Neural progenitor cell (in vitro differentiated cells): ENCODE results near the gene RPN1. TPM values are rescaled to one million over a fixed set of nuclear protein-coding genes. Genes with fewer than 3 reads are reported as not detected.
A peak's percentile ranks its signal among the peaks of the same experiment; 100 is the strongest.

Experiments
- DNase-seq: peaks from one replicate; pipeline ENCODE4 v3.0.0-alpha.2; 2016; ENCODE audit warnings: low spot score
- H2AFZ ChIP-seq: fragments of 200-600 bp; sonication (generic); replicated peaks from 2 replicates; pipeline ENCODE4 v1.6.1; 2016; ENCODE audit warnings: antibody characterized with exemption
- H3F3A ChIP-seq: fragments of 200-600 bp; sonication (generic); 2 replicates; pipeline ENCODE4 v1.6.1; 2016; ENCODE audit warnings: antibody characterized with exemption, low read depth
- H3K27ac ChIP-seq: fragments of 200-600 bp; sonication (generic); 2 replicates; pipeline ENCODE4 v1.5.1; 2016; ENCODE audit warnings: mild to moderate bottlenecking
- H3K27me3 ChIP-seq: fragments of 200-600 bp; sonication (generic); 2 replicates; pipeline ENCODE4 v1.6.1; 2016; ENCODE audit warnings: mild to moderate bottlenecking, moderate library complexity
- H3K36me3 ChIP-seq: fragments of 200-600 bp; sonication (generic); 2 replicates; pipeline ENCODE4 v1.5.1; 2016
- H3K4me1 ChIP-seq: fragments of 200-600 bp; sonication (generic); 2 replicates; pipeline ENCODE4 v1.6.1; 2016; ENCODE audit warnings: mixed run types
- H3K4me2 ChIP-seq: fragments of 200-600 bp; sonication (generic); 2 replicates; pipeline ENCODE4 v1.6.1; 2016
- H3K4me3 ChIP-seq: fragments of 200-600 bp; sonication (generic); 2 replicates; pipeline ENCODE4 v1.5.1; 2016
- H3K79me2 ChIP-seq: fragments of 200-600 bp; sonication (generic); 2 replicates; pipeline ENCODE4 v1.6.1; 2016; ENCODE audit warnings: low read depth
- H3K9ac ChIP-seq: fragments of 200-600 bp; sonication (generic); 2 replicates; pipeline ENCODE4 v1.6.1; 2016
- H3K9me3 ChIP-seq: fragments of 200-600 bp; sonication (generic); 2 replicates; pipeline ENCODE4 v1.5.1; 2016; ENCODE audit warnings: low read depth
- H4K20me1 ChIP-seq: fragments of 200-600 bp; sonication (generic); 2 replicates; pipeline ENCODE4 v1.6.1; 2016; ENCODE audit warnings: low read depth
- H3K27ac Mint-ChIP-seq: 3 replicates; pipeline ENCODE4 v1.8.0; 2021; ENCODE audit warnings: mixed read lengths
- H3K27me3 Mint-ChIP-seq: 2 replicates; pipeline ENCODE4 v1.8.0; 2022; ENCODE audit warnings: low read depth, mild to moderate bottlenecking, inconsistent platforms, moderate library complexity, mixed read lengths; ENCODE audit not compliant: insufficient read depth
- H3K36me3 Mint-ChIP-seq: 3 replicates; pipeline ENCODE4 v1.8.0; 2021; ENCODE audit warnings: mixed read lengths
- H3K4me1 Mint-ChIP-seq: 3 replicates; pipeline ENCODE4 v1.8.0; 2021; ENCODE audit warnings: mixed read lengths
- H3K4me3 Mint-ChIP-seq: 3 replicates; pipeline ENCODE4 v1.8.0; 2021; ENCODE audit warnings: mild to moderate bottlenecking, moderate library complexity, mixed read lengths
- H3K9me3 Mint-ChIP-seq: 3 replicates; pipeline ENCODE4 v1.8.0; 2020; ENCODE audit warnings: mixed read lengths
- EZH2 ChIP-seq: fragments of 200-600 bp; sonication (generic); IDR thresholded peaks from 2 replicates; pipeline ENCODE4 v1.6.1; 2017; ENCODE audit warnings: antibody characterized with exemption, mild to moderate bottlenecking, moderate library complexity
- EZH2phosphoT487 ChIP-seq: fragments of 200-600 bp; sonication (generic); IDR thresholded peaks from 2 replicates; pipeline ENCODE4 v1.6.1; 2017; ENCODE audit warnings: antibody characterized with exemption
- total RNA-seq: library from RNA; depleted of rRNA; stranded (reverse); fragments of >200 nt; gene quantifications from 2 replicates; pipeline ENCODE4 v1.2.3, GENCODE V29; 2015; ENCODE audit warnings: low replicate concordance
- TF ChIP-seq, protein P1 (sequence below): fragments of 200-600 bp; sonication (generic); IDR thresholded peaks from 2 replicates; pipeline ENCODE4 v1.5.1; 2017; ENCODE audit warnings: antibody characterized with exemption, mild to moderate bottlenecking

Gene RPN1
- total RNA-seq, 1 donor from 2014 or later: 186 TPM

- no peak overlapping the region for H2AFZ ChIP-seq
- H3K4me3 ChIP-seq: no peak overlapping the region
- no peaks in the 10 kb centered on the region for H3K36me3 ChIP-seq
- DNase-seq: no peak
- H3K27me3 ChIP-seq: peaks cover 14% of the 10 kb centered on the region
- no peak overlapping the region for H3K9ac ChIP-seq
- no peaks in the 10 kb centered on the region for H3K79me2 ChIP-seq
- H3K36me3 Mint-ChIP-seq: no peaks in the 10 kb centered on the region
- no peak overlapping the region for H3K27ac Mint-ChIP-seq
- no peaks in the 10 kb centered on the region for H3K9me3 Mint-ChIP-seq
- TF ChIP-seq EZH2phosphoT487 (no peak), EZH2 (no peak)
- TF ChIP-seq, protein P1, sequence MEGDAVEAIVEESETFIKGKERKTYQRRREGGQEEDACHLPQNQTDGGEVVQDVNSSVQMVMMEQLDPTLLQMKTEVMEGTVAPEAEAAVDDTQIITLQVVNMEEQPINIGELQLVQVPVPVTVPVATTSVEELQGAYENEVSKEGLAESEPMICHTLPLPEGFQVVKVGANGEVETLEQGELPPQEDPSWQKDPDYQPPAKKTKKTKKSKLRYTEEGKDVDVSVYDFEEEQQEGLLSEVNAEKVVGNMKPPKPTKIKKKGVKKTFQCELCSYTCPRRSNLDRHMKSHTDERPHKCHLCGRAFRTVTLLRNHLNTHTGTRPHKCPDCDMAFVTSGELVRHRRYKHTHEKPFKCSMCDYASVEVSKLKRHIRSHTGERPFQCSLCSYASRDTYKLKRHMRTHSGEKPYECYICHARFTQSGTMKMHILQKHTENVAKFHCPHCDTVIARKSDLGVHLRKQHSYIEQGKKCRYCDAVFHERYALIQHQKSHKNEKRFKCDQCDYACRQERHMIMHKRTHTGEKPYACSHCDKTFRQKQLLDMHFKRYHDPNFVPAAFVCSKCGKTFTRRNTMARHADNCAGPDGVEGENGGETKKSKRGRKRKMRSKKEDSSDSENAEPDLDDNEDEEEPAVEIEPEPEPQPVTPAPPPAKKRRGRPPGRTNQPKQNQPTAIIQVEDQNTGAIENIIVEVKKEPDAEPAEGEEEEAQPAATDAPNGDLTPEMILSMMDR: no peak
- H3K4me3 Mint-ChIP-seq: no peak overlapping the region
- H3K4me2 ChIP-seq: no peak overlapping the region
- H3F3A ChIP-seq: peaks cover 3% of the 10 kb centered on the region
- no peaks in the 10 kb centered on the region for H3K4me1 Mint-ChIP-seq
- H3K27me3 Mint-ChIP-seq: peaks cover 4% of the 10 kb centered on the region
- H3K27ac ChIP-seq: no peak overlapping the region
- no peaks in the 10 kb centered on the region for H3K9me3 ChIP-seq
- H3K4me1 ChIP-seq: no peaks in the 10 kb centered on the region
- H4K20me1 ChIP-seq: no peaks in the 10 kb centered on the region
These were observed 40.1 kb downstream of the RPN1 start for GRCh38 chr3:128610451-128611070.

DNA sequence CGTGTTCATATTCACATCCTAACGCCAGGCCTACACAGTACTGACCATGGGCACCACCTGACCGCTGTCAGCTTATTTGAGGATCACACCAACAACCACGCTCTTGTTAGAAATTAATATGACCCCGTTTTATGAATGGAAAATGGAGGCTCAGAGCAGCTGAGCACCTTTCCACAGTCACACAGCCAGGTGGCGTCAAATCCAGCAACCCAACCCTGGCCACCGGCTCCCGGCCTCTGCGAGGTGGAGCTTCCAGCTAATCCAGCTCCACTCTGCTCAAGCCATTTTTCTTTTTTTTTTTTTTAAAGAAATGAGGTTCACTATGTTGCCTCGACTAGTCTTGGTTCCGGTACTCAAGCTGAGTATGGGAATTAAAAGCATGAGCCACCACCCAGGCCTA is 41.3 kb downstream of the RPN1 start:
- Mint-ChIP-seq H3K4me1 (peaks cover 7% of the 10 kb centered on the region), H3K27me3 (peaks cover 3% of the 10 kb centered on the region), H3K9me3 (no peaks in the 10 kb centered on the region), H3K4me3 (no peak overlapping the region), H3K27ac (no peak overlapping the region), H3K36me3 (no peaks in the 10 kb centered on the region)
- H3F3A ChIP-seq: peaks cover 3% of the 10 kb centered on the region
- TF ChIP-seq EZH2phosphoT487 (no peak), EZH2 (no peak)
- TF ChIP-seq, protein P1: no peak
- no peak overlapping the region for H3K4me3 ChIP-seq
- no peaks in the 10 kb centered on the region for H3K4me1 ChIP-seq
- no peaks in the 10 kb centered on the region for H3K79me2 ChIP-seq
- DNase-seq: no peak
- no peaks in the 10 kb centered on the region for H3K9me3 ChIP-seq
- peaks cover 14% of the 10 kb centered on the region for H3K27me3 ChIP-seq
- no peaks in the 10 kb centered on the region for H4K20me1 ChIP-seq
- H3K9ac ChIP-seq: no peak overlapping the region
- no peak overlapping the region for H3K27ac ChIP-seq
- no peaks in the 10 kb centered on the region for H3K36me3 ChIP-seq
- H2AFZ ChIP-seq: no peak overlapping the region
- no peak overlapping the region for H3K4me2 ChIP-seq

DNA sequence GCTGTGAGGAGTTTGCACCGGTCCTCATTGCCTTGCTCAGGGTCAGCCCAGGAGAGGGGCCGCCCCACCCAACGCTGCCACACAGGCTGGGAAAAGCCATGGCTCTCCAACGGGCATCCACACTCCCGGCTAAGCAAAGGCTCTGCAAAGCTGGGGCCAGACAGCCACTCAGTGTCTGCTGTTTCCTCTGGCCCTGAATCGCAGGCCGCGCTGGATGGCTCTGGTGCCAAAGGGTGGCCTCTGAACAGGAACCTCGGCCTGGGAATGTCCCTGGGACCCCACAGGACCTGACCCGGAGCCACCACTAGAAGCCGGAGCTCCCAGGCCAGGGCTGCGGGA is 42.9 kb downstream of the RPN1 start:
- no peaks in the 10 kb centered on the region for H3K9me3 Mint-ChIP-seq
- no peak for DNase-seq
- H3F3A ChIP-seq: peaks cover 3% of the 10 kb centered on the region
- H3K4me1 Mint-ChIP-seq: peaks cover 7% of the 10 kb centered on the region
- no peaks in the 10 kb centered on the region for H4K20me1 ChIP-seq
- H3K79me2 ChIP-seq: no peaks in the 10 kb centered on the region
- peaks cover 14% of the 10 kb centered on the region for H3K27me3 ChIP-seq
- no peak overlapping the region for H3K4me3 Mint-ChIP-seq
- H3K27ac ChIP-seq: no peak overlapping the region
- TF ChIP-seq, protein P1: no peak
- TF ChIP-seq EZH2phosphoT487 (no peak), EZH2 (no peak)
- peak overlapping the region; percentile 98 for H2AFZ ChIP-seq
- no peaks in the 10 kb centered on the region for H3K4me1 ChIP-seq
- H3K27ac Mint-ChIP-seq: no peak overlapping the region
- H3K4me2 ChIP-seq: peak overlapping the region; percentile 72
- H3K9me3 ChIP-seq: no peaks in the 10 kb centered on the region
- H3K27me3 Mint-ChIP-seq: peaks cover 2% of the 10 kb centered on the region
- H3K36me3 Mint-ChIP-seq: no peaks in the 10 kb centered on the region
- H3K9ac ChIP-seq: no peak overlapping the region
- no peaks in the 10 kb centered on the region for H3K36me3 ChIP-seq
- peak overlapping the region; percentile 43 for H3K4me3 ChIP-seq
